KBM-7 (cell line): ENCODE data around the gene OGDHL.

Experiments
- DNase-seq: peaks from one replicate; pipeline ENCODE4 v3.0.0-alpha.2; 2015
- in situ Hi-C: fragments of 300-500 bp; cut with MboI; formaldehyde crosslinking; loops from 2 replicates; pipeline ENCODE4 v1.14.3; 2020; ENCODE audit warnings: low sequenced_read_pairs, low pct_unique_long_range_greater_than_20kb, mixed read lengths

OGDHL gene

GRCh38 chr10:49709934-49710333 lies 52.2 kb downstream of the OGDHL start:
- in situ Hi-C loops: no loop called here

GRCh38 chr10:49707585-49707984 lies 54.5 kb downstream of the OGDHL start:
- DNase-seq: no peak
- in situ Hi-C loops: no loop called here

More at GRCh38 chr10:49709934-49710333, 52.2 kb downstream of the OGDHL start:
- no peak for DNase-seq

DNA sequence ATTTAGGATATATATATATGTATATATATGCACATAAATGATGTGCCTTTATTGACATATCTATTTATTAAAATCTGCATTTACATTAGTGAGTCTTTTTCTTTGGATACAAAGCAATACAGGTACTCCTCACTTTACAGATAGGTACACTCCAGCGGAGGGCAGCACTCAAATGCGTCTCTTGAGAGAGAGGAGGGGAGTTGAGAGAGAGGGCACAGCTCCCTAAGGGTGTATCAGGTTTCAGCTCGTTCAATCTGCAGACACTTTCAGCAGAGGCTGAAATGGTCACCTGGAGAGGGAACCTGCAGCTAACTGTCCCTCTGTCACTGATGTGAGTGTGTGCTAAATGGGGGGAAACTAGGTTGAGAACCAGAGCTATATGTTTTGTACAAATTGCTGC lies 61.1 kb downstream of the OGDHL start:
- in situ Hi-C loops: no loop called here
- no peak for DNase-seq

DNA sequence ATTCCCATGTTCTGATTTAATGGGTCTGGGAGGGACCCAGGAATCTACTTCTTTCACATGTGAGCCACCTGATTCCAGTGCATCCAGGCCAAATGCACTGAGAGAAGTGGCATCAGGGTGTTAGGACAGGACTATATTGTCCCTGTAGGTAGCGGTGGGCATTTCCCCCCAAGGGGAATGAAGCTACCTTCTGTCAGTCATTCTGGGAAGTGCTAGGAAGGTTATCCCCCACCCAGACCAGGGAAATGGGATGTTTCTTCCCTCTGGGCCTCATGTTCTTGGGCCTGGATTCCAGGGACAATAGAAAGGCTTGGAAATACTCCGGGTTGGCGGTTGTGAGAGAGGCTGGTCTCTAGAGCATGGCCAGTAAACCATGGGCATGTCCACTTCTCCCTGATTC lies 61.9 kb downstream of the OGDHL start:
- no peak for DNase-seq
- in situ Hi-C loops: no loop called here

- DNase-seq: no peak
- in situ Hi-C loops: no loop called here
Observed at GRCh38 chr10:49698679-49699078, 63.4 kb downstream of the OGDHL start.

GRCh38 chr10:49696311-49696710 lies 65.8 kb downstream of the OGDHL start:
- in situ Hi-C loops: no loop called here
- DNase-seq: no peak

GRCh38 chr10:49694466-49694865 lies 67.7 kb downstream of the OGDHL start:
- no peak for DNase-seq
- in situ Hi-C loops: no loop called here

- no peak for DNase-seq
- in situ Hi-C loops: no loop called here
Observed at GRCh38 chr10:49691588-49691987, 70.5 kb downstream of the OGDHL start.

GRCh38 chr10:49690698-49691356 lies 71.3 kb downstream of the OGDHL start:
- DNase-seq: no peak
- in situ Hi-C loops: no loop called here

GRCh38 chr10:49689882-49690510 lies 72.1 kb downstream of the OGDHL start:
- DNase-seq: no peak
- in situ Hi-C loops: no loop called here

DNA sequence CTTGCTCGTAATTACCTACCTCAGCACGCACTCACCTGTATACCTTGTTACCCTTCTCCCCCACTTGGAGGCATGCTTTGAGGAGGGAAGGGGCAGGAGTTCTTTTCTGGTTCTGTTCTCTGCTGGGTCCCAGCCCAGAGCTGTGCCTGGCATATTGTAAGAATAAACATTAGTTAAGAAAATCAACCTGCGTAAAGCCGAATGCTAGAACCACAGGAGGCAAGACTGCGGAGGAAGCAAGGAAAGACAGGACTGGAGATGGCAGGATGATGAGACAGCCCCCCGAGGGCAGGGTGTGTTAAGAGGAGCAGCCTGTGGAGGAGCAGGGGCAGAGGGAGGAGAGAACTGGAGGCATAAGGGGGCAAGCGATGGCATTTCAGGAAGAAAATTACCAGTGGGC lies 73.2 kb downstream of the OGDHL start:
- DNase-seq: no peak
- in situ Hi-C loops: no loop called here

GRCh38 chr10:49688261-49688846 lies 73.8 kb downstream of the OGDHL start:
- no peak for DNase-seq
- in situ Hi-C loops: no loop called here

- in situ Hi-C loops: no loop called here
- no peak for DNase-seq
Observed at GRCh38 chr10:49686651-49687050, 75.5 kb downstream of the OGDHL start.
